OCI-LY7 (cell line): ENCODE results near the gene FAM118B.

Experiments
- EZH2phosphoT487 ChIP-seq: fragments of 200-600 bp; sonication (generic); IDR thresholded peaks from 2 replicates; pipeline ENCODE4 v1.6.1; 2018; ENCODE audit warnings: low read depth, borderline replicate concordance, mild to moderate bottlenecking, mixed run types, antibody characterized with exemption, low read length, moderate library complexity, mixed read lengths
- TF ChIP-seq, protein P1 (sequence below): fragments of 200-600 bp; sonication (generic); conservative IDR thresholded peaks from 2 replicates; pipeline ENCODE4 v1.5.1; 2014; ENCODE audit warnings: mild to moderate bottlenecking, antibody characterized with exemption, low read length, moderate library complexity, mixed read lengths

DNA sequence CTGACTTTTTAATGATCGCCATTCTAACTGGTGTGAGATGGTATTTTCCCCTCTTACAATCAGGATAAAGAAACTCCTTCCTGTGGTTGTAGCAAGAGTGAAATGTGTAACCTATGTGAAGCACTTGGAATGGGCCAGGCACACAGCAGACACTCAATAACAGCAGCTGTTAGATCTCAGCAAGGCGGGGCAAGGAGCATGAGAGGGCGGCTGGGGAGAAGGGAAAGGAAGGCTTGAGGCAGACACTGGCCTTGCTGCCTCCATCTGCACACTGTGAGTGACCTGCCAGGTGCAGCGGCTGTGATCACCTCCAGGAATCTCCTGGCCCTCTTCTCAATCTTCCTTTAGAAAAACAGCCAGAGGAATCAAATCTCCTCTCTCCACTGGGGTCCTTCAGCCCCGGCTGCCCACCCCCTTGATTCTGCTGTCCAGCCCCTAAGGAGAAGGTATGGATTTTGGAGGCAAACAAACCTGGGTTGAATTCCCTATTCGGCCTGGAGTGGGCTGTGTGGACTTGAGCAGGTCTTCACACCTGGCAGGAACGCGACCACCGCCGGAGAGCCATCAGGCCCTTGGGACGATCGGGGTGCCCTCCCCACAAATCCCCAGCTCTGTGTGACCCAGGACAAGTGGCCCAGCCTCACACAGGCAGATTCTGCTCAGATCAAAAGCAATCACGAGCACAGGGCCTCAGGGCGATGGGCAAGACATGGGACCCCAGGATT lies 49.1 kb upstream of the FAM118B start:
- TF ChIP-seq, protein P1, sequence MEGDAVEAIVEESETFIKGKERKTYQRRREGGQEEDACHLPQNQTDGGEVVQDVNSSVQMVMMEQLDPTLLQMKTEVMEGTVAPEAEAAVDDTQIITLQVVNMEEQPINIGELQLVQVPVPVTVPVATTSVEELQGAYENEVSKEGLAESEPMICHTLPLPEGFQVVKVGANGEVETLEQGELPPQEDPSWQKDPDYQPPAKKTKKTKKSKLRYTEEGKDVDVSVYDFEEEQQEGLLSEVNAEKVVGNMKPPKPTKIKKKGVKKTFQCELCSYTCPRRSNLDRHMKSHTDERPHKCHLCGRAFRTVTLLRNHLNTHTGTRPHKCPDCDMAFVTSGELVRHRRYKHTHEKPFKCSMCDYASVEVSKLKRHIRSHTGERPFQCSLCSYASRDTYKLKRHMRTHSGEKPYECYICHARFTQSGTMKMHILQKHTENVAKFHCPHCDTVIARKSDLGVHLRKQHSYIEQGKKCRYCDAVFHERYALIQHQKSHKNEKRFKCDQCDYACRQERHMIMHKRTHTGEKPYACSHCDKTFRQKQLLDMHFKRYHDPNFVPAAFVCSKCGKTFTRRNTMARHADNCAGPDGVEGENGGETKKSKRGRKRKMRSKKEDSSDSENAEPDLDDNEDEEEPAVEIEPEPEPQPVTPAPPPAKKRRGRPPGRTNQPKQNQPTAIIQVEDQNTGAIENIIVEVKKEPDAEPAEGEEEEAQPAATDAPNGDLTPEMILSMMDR: no peak
- no peak for TF ChIP-seq EZH2phosphoT487
